SJCRH30 (cell line): Measurements from ENCODE around the gene RPS6KB1. TPM values are rescaled to one million over a fixed set of nuclear protein-coding genes. Genes with fewer than 3 reads are reported as not detected.
"Not testable (repeated sequence)": the region's sequence is repeated elsewhere in the genome, so short reads cannot be mapped to it uniquely, and the experiment has no call there.

Source experiments
- DNase-seq, 2 experiments: peaks; one replicate each; pipeline ENCODE4 v3.0.0-alpha.2; 2015 to 2020
- H3K27ac ChIP-seq: fragments of 250-450 bp; sonication (Bioruptor Pico); 2 replicates; pipeline ENCODE4 v1.5.1; 2020; ENCODE audit warnings: mild to moderate bottlenecking, moderate library complexity
- H3K27me3 ChIP-seq: fragments of 250-450 bp; sonication (Bioruptor Pico); 2 replicates; pipeline ENCODE4 v1.5.1; 2020; ENCODE audit warnings: mild to moderate bottlenecking, moderate library complexity
- H3K36me3 ChIP-seq: fragments of 250-450 bp; sonication (Bioruptor Pico); 2 replicates; pipeline ENCODE4 v1.5.1; 2020; ENCODE audit warnings: mild to moderate bottlenecking, moderate library complexity
- H3K4me1 ChIP-seq: fragments of 250-450 bp; sonication (Bioruptor Pico); 2 replicates; pipeline ENCODE4 v1.5.1; 2020; ENCODE audit warnings: mild to moderate bottlenecking, moderate library complexity
- H3K4me3 ChIP-seq: fragments of 250-450 bp; sonication (Bioruptor Pico); 2 replicates; pipeline ENCODE4 v1.5.1; 2020; ENCODE audit warnings: mild to moderate bottlenecking, moderate library complexity
- H3K9me3 ChIP-seq: fragments of 250-450 bp; sonication (Bioruptor Pico); replicated peaks from 2 replicates; pipeline ENCODE4 v1.5.1; 2020; ENCODE audit warnings: mild to moderate bottlenecking, moderate library complexity
- total RNA-seq: library from RNA; depleted of rRNA; stranded (reverse); fragments of >200 nt; shearing (Covaris generic); gene quantifications from 2 replicates; pipeline ENCODE4 v1.2.3, GENCODE V29; 2014; rRNA removed

RPS6KB1 gene
- 16.0 and 22.6 TPM in 2 replicates for total RNA-seq

- peak; percentile 96 to 98 for DNase-seq
- Histone ChIP-seq H3K9me3 (no peaks in the 10 kb centered on the region), H3K27ac (peak within 1 kb of the TSS; percentile 68), H3K36me3 (no peaks in the 10 kb centered on the region; the same call in none of the 2 replicates), H3K4me1 (peaks cover 7% of the 10 kb centered on the region), H3K4me3 (peak within 1 kb of the TSS; percentile 89), H3K27me3 (no peaks in the 10 kb centered on the region)
These were observed at the start of gene RPS6KB1, which contains the start of gene TUBD1 for GRCh38 chr17:59892924-59893675. Gene RPS6KB1, plus strand, starts transcription at chr17:59893121. Its CDS starts 64 bp downstream, at chr17:59893185. Gene TUBD1, minus strand, starts transcription at chr17:59892943. Its CDS starts 1,941 bp downstream, at chr17:59891002.

DNA sequence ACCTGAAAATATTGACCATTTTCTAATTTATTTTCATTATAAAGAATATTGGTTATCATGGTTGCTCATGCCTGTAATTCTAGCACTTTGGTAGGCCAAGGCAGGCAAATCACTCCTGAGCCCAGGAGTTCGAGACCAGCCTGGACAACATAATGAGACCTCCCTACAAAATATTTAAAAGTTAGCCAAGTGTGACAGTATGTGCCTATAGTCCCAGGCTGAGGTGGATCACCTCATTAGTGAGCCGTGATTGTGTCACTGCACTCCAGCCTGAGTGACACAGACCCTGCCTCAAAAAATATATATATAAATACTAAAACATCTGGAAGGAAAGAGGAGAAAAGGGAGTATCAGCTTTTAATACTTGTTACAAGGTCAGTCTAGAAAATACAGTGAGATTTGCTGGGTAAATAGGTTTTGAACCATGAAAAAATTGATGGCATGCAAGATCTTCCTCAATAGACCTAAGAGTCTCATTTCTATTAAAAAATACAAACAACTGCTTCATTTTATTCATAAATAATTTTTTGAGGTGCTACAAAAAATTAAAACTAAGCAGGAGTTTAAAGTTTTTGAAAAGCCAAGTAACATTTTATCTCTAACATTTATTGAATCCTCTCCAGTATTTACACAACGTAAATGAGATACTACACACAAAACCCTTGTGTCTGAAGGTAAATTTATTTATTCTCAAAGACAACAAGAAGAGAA, 47.9 kb upstream of the RPS6KB1 start:
- no peak for DNase-seq
- Histone ChIP-seq H3K4me1 (peaks cover 21% of the 10 kb centered on the region), H3K9me3 (no peaks in the 10 kb centered on the region), H3K4me3 (no peak overlapping the region), H3K36me3 (peaks cover 3% of the 10 kb centered on the region; the same call in 1 of the 2 replicates), H3K27me3 (no peaks in the 10 kb centered on the region), H3K27ac (peak overlapping the region; percentile 37)

DNA sequence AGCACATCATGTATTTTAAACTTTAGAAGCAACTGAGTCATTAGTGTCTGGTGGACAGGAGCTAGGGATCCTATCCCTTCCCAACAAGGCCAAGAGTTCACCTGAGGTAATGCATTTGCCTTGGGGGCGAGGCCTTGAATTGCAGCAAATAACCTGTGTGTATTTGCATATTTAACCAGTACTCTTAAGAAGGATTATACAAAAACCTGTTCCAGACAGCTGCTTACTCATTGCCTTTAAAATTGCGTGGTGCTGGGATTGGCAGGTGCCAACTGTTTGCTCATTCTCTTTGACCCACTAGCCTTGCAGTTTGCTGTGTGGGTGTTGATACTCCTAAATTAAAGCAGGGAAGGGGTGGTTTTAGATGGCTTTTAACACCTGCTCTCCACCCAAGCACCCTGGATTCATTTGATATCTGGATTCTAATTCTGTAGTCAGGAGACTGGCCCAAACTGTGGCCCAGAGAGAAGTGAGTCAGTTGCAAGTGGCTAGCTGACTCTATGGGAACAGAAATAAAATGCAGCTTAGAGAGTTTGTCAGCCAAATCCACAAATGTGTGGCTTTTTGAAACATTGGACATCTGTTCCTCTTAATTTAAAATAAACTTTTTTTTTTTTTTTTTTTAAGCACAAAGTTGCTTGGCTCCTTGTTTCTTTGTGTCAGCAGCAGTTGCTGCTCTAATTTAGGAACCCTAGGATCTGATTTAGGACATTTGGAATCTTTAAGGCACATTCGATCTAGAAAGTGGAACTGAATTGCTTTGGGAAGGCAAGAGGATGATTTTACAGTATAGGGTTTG, 47.1 kb upstream of the RPS6KB1 start:
- H3K27me3 ChIP-seq: no peaks in the 10 kb centered on the region
- peak; percentile 51 to 75 for DNase-seq
- H3K9me3 ChIP-seq: no peaks in the 10 kb centered on the region
- peak overlapping the region; percentile 37 for H3K27ac ChIP-seq
- H3K4me1 ChIP-seq: peaks cover 21% of the 10 kb centered on the region
- H3K36me3 ChIP-seq: peaks cover 3% of the 10 kb centered on the region; the same call in 1 of the 2 replicates
- no peak overlapping the region for H3K4me3 ChIP-seq

GRCh38 chr17:59846394-59847165, 46.3 kb upstream of the RPS6KB1 start:
- peak; percentile 17 to 49 for DNase-seq
- H3K27ac ChIP-seq: peak overlapping the region; percentile 37
- H3K27me3 ChIP-seq: no peaks in the 10 kb centered on the region
- H3K36me3 ChIP-seq: peaks cover 3% of the 10 kb centered on the region; the same call in 1 of the 2 replicates
- H3K9me3 ChIP-seq: no peaks in the 10 kb centered on the region
- H3K4me1 ChIP-seq: peaks cover 21% of the 10 kb centered on the region
- no peak overlapping the region for H3K4me3 ChIP-seq

DNA sequence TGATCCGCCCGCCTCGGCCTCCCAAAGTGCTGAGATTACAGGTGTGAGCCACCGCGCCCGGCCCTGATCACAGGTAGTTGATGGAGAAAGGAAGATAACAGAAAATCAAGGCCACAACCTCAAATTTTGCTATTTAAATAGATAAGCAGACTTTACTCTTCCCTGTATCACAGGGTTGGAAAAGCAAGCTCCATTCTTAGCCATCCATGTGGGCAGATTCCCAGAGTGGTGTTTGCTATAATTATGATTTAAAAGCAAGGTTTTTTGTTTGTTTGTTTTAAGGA, 44.6 kb upstream of the RPS6KB1 start:
- Histone ChIP-seq H3K27ac (no peak overlapping the region), H3K27me3 (no peaks in the 10 kb centered on the region), H3K4me3 (no peak overlapping the region), H3K36me3 (no peaks in the 10 kb centered on the region), H3K9me3 (no peaks in the 10 kb centered on the region), H3K4me1 (peaks cover 21% of the 10 kb centered on the region)
- DNase-seq: no peak

DNA sequence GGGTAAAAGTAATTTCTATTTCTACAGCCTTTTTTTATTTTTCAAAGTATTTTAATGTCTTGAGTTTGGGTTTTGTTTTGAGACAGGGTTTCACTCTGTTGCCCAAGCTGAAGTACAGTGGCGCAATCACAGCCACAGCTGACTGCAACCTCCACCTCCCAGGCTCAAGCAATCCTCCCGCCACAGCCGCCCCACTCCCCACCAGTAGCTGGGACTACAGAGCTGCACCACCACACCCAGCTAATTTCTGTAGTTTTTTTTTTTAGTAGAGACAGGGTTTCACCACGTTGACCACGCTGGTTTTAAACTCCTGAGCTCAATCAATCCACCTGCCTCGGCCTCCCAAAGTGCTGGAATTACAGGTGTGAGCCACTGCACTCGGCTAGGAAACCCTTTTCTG, 44.1 kb upstream of the RPS6KB1 start:
- Histone ChIP-seq H3K9me3 (no peaks in the 10 kb centered on the region), H3K27me3 (no peaks in the 10 kb centered on the region), H3K4me1 (peaks cover 21% of the 10 kb centered on the region), H3K36me3 (no peaks in the 10 kb centered on the region), H3K27ac (no peak overlapping the region), H3K4me3 (no peak overlapping the region)
- no peak for DNase-seq

DNA sequence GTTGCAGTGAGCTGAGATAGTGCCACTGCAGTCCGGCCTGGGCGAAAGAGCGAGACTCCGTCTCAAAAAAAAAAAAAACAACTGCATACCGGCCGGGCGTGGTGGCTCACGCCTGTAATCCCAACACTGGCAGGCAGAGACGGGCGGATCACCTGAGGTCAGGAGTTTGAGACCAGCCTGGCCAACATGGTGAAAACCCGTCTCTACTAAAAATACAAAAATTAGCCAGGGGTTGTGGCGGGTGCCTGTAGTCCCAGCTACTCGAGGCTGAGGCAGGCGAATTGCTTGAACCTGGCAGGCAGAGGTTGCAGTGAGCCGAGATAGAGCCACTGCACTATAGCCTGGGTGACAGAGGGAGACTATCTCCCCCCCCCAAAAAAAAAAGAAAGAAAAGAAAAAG, 42.6 kb upstream of the RPS6KB1 start:
- not testable (repeated sequence) for H3K27me3 ChIP-seq, DNase-seq, H3K4me3 ChIP-seq, H3K9me3 ChIP-seq, H3K36me3 ChIP-seq, H3K27ac ChIP-seq
- H3K4me1 ChIP-seq: peaks cover 16% of the 10 kb centered on the region

DNA sequence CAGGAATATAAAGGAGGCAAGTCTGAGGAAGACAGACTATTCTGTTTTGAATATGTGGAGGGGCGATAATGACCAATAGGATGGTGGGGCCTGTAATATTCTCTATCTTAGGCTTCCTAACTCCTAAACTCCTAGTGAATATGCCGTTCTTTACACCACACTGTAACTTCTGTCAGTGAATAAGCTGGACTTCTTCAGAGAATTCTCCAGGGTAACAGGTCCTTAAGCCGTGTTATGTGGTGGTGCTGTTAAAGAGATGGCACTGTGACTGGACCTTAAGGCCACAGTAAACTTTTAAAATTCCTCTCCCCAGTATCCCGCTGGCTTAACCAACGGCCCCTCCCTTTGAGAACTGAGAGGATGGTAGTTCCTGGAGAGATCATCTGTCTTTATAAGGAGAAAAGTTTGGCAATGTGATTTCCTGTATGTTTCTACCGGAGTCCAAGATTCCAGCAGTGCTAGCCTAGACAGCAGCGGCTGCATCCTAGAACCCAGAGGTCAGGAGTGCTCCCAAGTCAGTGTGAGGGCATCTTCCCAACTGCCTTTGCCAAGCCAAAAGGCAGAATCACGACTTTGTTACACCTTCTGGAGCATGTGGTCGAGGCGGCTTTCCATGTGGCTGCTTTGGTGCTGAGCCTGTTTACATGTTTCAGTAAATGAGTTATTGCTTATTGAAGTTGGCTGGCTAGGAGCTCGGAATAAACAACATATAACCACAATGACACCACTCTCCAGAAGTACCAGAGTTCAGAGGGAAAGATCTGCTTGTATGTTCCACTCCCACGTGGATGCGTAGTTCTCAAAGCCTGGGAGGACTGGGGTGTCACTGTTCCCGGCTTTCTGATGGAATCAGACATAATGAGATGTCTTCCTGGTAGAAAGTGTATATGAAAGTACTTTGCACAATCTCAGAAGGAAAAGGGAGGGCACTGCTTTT, 41.2 kb upstream of the RPS6KB1 start:
- Histone ChIP-seq H3K4me3 (no peak overlapping the region), H3K4me1 (peaks cover 2% of the 10 kb centered on the region), H3K9me3 (no peaks in the 10 kb centered on the region), H3K27me3 (no peaks in the 10 kb centered on the region), H3K36me3 (no peaks in the 10 kb centered on the region), H3K27ac (no peak overlapping the region)
- no peak for DNase-seq

DNA sequence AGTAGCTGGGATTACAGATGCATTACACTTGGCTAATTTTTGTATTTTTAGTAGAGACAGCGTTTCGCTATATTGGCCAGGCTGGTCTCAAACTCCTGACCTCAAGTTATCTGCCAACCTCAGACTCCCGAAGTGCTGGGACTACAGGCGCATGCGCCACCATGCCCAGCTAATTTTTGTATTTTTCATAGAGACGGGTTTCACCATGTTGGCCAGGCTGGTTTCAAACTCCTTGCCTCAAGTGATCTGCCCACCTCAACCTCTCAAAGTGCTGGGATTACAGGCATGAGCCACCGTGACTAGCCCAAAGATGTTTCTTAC, 40.1 kb upstream of the RPS6KB1 start:
- not testable (repeated sequence) for H3K36me3 ChIP-seq, H3K27me3 ChIP-seq, H3K4me3 ChIP-seq, H3K9me3 ChIP-seq, DNase-seq, H3K27ac ChIP-seq, H3K4me1 ChIP-seq

DNA sequence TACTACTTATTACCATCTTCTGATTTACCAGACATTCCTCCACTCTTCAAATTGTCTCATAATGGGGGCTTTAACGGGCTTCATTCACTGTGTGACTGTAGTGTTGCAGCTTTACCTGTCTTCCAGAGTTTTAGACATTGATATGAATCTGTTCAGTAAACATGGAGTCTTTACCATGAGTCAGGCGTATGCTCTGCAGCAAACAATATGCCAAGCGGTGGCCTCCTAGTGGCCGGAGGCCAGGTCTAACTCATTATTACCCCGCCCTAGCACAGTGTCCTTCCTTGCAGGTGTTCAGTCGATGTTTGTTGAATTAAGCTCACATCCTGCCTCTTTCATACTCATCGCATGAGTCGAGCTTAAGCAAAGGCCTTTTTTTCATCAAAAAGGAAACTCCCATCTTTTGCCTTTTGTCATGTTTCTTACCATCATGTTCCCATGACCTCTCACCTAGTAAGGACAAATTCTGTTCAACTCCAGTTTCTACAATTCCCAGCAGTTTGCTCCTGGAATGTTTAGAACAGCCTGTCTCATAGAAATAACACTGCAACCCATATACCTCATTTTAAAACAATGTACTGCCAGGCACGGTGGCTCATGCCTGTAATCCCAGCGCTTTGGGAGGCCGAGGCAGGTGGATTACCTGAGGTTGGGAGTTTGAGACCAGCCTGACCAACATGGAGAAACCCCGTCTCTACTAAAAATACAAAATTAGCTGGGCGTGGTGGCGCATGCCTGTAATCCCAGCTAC, 39.6 kb upstream of the RPS6KB1 start:
- H3K27ac ChIP-seq: no peak overlapping the region
- H3K9me3 ChIP-seq: no peaks in the 10 kb centered on the region
- H3K27me3 ChIP-seq: no peaks in the 10 kb centered on the region
- no peaks in the 10 kb centered on the region for H3K36me3 ChIP-seq
- H3K4me1 ChIP-seq: no peaks in the 10 kb centered on the region
- no peak overlapping the region for H3K4me3 ChIP-seq
- peak; percentile 23 to 32 for DNase-seq

GRCh38 chr17:59853919-59854729, 38.8 kb upstream of the RPS6KB1 start:
- DNase-seq, H3K27ac ChIP-seq, H3K27me3 ChIP-seq, H3K9me3 ChIP-seq, H3K4me1 ChIP-seq, H3K36me3 ChIP-seq, H3K4me3 ChIP-seq: not testable (repeated sequence)
